ENCODE measurements around the gene AKR7A3. TPM values are rescaled to one million over a fixed set of nuclear protein-coding genes. Genes with fewer than 3 reads are reported as not detected.

Gene AKR7A3
- total RNA-seq, 1 experiment from 2014 or later, result 0.40 TPM

GRCh38 chr1:19313961-19314882, 25.7 kb upstream of the AKR7A3 start:
- Mint-ChIP-seq H3K27me3 (ENCODE audit: insufficient read depth, unreplicated experiment) (no peaks in the 10 kb centered on the region), H3K27ac (ENCODE audit: low read depth, unreplicated experiment) (no peak overlapping the region), H3K4me3 (ENCODE audit: unreplicated experiment) (peak overlapping the region; percentile 77), H3K9me3 (ENCODE audit: unreplicated experiment) (no peaks in the 10 kb centered on the region), H3K36me3 (ENCODE audit: insufficient read depth, unreplicated experiment) (peaks cover 12% of the 10 kb centered on the region), H3K4me1 (ENCODE audit: insufficient read depth, unreplicated experiment) (peaks cover 21% of the 10 kb centered on the region)
- BruUV-seq (replicated peaks), result no TSS peak
- intact Hi-C loops (cut with micrococcal nuclease), result loop anchor here (1.0 kb wide), 1 partner anchor 62 kb away; no protein-coding TSS in a partner anchor
- ChIA-PET POLR2A (no interaction called here), CTCF (interaction anchor here (1.0 kb wide), 1 partner anchor 62 kb away, joined by 4 read pairs; the partner anchor contains the start of gene MRTO4)
- no peak for TF ChIP-seq CTCF (IDR thresholded peaks at IDR 0.05; ENCODE audit: unreplicated experiment)
- no peak for DNase-seq (ENCODE audit: unreplicated experiment)

GRCh38 chr1:19313636-19313959, 25.0 kb upstream of the AKR7A3 start:
- Mint-ChIP-seq H3K27ac (ENCODE audit: low read depth, unreplicated experiment) (peak overlapping the region; percentile 84), H3K27me3 (ENCODE audit: insufficient read depth, unreplicated experiment) (no peaks in the 10 kb centered on the region), H3K4me1 (ENCODE audit: insufficient read depth, unreplicated experiment) (peaks cover 27% of the 10 kb centered on the region), H3K36me3 (ENCODE audit: insufficient read depth, unreplicated experiment) (peaks cover 6% of the 10 kb centered on the region), H3K9me3 (ENCODE audit: unreplicated experiment) (no peaks in the 10 kb centered on the region), H3K4me3 (ENCODE audit: unreplicated experiment) (peak overlapping the region; percentile 77)
- BruUV-seq (replicated peaks), result no TSS peak
- TF ChIP-seq CTCF (IDR thresholded peaks at IDR 0.05; ENCODE audit: unreplicated experiment), result no peak
- DNase-seq (ENCODE audit: unreplicated experiment), result no peak
- intact Hi-C loops (cut with micrococcal nuclease), result loop anchor here (1.0 kb wide), 1 partner anchor 61 kb away; no protein-coding TSS in a partner anchor
- CTCF ChIA-PET, result interaction anchor here (1.0 kb wide), 1 partner anchor 62 kb away, joined by 4 read pairs; the partner anchor contains the start of gene MRTO4
- POLR2A ChIA-PET, result interaction anchor here (3.9 kb wide), 1 partner anchor 62 kb away, joined by 24 read pairs; the partner anchor contains the start of genes EMC1 and MRTO4

- CTCF ChIA-PET, result interaction anchor here (1.1 kb wide), 1 partner anchor 341 kb away, joined by 3 read pairs; no protein-coding TSS in a partner anchor
- no peaks in the 10 kb centered on the region for H3K9me3 Mint-ChIP-seq (ENCODE audit: unreplicated experiment)
- TF ChIP-seq CTCF (IDR thresholded peaks at IDR 0.05; ENCODE audit: unreplicated experiment), result no peak
- no TSS peak for BruUV-seq (replicated peaks)
- H3K4me3 Mint-ChIP-seq (ENCODE audit: unreplicated experiment), result peak overlapping the region; percentile 77
- peak overlapping the region; percentile 84 for H3K27ac Mint-ChIP-seq (ENCODE audit: low read depth, unreplicated experiment)
- H3K27me3 Mint-ChIP-seq (ENCODE audit: insufficient read depth, unreplicated experiment), result no peaks in the 10 kb centered on the region
- no peak for DNase-seq (ENCODE audit: unreplicated experiment)
- peaks cover 27% of the 10 kb centered on the region for H3K4me1 Mint-ChIP-seq (ENCODE audit: insufficient read depth, unreplicated experiment)
- intact Hi-C loops (cut with micrococcal nuclease), result loop anchor here (1.0 kb wide), 1 partner anchor 61 kb away; no protein-coding TSS in a partner anchor
- POLR2A ChIA-PET, result interaction anchor here (0.6 to 3.9 kb wide), 11 partner anchors 10 to 330 kb away, joined by 3 to 24 read pairs (median 4); partner anchors contain the start of genes EMC1 and MRTO4
- no peaks in the 10 kb centered on the region for H3K36me3 Mint-ChIP-seq (ENCODE audit: insufficient read depth, unreplicated experiment)
Observed at GRCh38 chr1:19312782-19313635, 24.4 kb upstream of the AKR7A3 start.

All from MCF 10A (cell line).